DMS 273 treated with DMSO at 0.1 percent for 48 hours (cell line): ENCODE results near the gene PGAM5.
"Not testable (repeated sequence)": the region's sequence is repeated elsewhere in the genome, so short reads cannot be mapped to it uniquely, and the experiment has no call there.

Experiments
- DNase-seq: peaks from one replicate; lab custom pipeline; 2025; lab: John Stamatoyannopoulos, UW

Gene PGAM5

GRCh38 chr12:132689227-132689626, 21.4 kb upstream of the PGAM5 start:
- no peak for DNase-seq

DNA sequence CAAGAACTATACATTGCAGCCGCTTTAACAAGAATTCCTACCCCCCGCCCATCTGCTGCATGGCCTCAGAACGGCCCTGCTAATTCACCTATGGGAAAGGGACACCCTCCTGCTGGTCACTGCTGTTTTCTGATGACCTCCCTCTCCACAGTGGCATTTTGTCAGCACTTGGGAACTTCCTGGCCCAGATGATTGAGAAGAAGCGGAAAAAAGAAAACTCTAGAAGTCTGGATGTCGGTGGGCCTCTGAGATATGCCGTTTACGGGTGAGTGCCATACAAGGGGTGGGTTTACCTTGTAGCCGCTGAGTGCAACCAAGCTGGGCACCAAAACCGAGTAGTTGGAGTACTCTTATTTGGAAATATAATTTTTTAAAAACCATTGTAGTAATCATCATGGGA, 20.5 kb upstream of the PGAM5 start:
- no peak for DNase-seq

DNA sequence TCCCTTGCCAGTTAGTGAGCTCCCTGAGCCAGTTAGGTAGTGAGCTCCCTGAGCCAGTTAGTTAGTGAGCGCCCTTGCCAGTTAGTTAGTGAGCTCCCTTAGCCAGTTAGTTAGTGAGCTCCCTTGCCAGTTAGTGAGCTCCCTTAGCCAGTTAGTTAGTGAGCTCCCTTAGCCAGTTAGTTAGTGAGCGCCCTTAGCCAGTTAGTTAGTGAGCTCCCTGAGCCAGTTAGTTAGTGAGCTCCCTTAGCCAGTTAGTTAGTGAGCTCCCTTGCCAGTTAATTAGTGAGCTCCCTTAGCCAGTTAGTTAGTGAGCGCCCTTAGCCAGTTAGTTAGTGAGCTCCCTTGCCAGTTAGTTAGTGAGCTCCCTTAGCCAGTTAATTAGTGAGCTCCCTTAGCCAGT, 18.6 kb upstream of the PGAM5 start:
- not testable (repeated sequence) for DNase-seq

- not testable (repeated sequence) for DNase-seq
Measured at GRCh38 chr12:132694888-132695287, 15.8 kb upstream of the PGAM5 start.

DNA sequence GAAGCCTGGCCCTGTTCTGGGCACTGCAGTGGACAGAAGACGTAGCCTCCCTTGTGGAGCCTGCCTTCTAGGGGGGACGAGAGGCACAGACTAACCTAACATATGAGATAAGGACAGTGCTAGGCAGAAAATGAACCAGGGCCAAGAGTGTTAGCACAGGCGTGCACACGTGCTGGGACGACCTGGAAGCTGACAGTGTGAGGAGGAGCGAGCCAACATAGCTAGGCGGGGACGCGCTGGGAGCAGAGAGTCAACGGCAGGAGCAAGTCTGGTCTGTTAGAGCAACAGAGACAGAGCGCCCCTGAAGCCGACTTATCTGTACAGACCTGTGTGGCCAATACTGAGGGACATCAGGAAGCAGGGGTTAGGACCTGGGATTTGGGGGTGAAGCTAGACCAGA, 15.2 kb upstream of the PGAM5 start:
- DNase-seq = no peak

DNA sequence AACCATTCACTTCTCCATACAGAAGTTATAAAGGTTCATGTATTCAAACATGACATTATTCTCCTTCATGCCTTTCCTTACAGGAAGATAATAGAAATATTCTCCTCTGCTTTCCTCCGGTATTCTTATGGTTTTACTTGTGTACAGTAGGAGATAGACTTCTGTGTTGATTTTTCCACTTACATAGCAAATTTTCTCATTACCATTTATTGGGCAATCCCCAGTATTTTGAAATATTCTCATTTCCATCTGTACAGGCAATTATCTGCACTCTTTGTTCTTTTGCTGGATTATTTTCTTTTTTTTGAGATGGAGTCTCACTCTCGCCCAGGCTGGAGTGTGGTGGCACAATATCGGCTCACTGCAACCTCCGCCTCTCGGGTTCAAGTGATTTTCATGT, 12.3 kb upstream of the PGAM5 start:
- no peak for DNase-seq

- no peak for DNase-seq
Measured at GRCh38 chr12:132700212-132700822, 10.3 kb upstream of the PGAM5 start.

DNA sequence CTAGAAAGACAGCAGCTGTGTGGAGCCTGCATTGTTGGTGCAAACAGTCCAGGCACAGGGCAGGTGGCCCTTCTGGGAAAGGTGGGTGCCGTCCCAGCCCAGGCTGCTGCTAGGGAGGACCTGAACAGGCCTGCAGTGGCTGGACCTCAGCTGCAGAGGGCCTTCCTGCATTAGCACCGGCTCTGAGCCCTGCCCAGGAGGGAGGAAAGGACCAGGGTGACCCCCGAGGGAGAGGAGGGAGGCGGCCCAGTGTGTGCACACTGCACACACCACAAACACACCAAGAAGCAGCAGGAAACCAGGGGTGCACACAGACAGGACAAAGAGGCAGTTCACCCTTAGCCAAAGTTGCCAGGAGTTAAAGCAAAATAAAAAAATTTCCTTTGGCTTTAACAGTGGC, 8.0 kb upstream of the PGAM5 start:
- DNase-seq = no peak

GRCh38 chr12:132703641-132704040, 7.0 kb upstream of the PGAM5 start:
- DNase-seq = no peak

DNA sequence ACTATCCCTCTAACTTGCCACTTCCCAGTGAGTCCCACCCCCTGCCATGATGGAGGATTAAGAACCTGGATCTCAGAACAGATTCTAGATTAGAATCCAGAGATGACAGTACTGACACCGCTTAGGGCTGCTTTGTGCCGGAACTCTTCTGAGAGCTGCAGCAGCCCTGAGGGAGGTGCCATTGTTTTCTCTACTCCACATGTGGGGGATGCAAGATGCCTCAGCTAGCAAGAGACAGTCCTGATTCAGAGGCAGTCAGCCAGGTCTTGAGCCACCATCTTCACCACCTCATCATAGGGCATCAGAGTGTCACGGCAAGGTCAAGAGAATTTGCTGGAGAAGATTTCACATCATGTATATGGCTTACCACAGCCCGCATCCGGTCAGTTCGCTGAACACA, 3.4 kb upstream of the PGAM5 start:
- no peak for DNase-seq

GRCh38 chr12:132708150-132708549, 2.5 kb upstream of the PGAM5 start:
- no peak for DNase-seq

GRCh38 chr12:132710043-132710404, 618 bp upstream of the PGAM5 start:
- DNase-seq = no peak

DNA sequence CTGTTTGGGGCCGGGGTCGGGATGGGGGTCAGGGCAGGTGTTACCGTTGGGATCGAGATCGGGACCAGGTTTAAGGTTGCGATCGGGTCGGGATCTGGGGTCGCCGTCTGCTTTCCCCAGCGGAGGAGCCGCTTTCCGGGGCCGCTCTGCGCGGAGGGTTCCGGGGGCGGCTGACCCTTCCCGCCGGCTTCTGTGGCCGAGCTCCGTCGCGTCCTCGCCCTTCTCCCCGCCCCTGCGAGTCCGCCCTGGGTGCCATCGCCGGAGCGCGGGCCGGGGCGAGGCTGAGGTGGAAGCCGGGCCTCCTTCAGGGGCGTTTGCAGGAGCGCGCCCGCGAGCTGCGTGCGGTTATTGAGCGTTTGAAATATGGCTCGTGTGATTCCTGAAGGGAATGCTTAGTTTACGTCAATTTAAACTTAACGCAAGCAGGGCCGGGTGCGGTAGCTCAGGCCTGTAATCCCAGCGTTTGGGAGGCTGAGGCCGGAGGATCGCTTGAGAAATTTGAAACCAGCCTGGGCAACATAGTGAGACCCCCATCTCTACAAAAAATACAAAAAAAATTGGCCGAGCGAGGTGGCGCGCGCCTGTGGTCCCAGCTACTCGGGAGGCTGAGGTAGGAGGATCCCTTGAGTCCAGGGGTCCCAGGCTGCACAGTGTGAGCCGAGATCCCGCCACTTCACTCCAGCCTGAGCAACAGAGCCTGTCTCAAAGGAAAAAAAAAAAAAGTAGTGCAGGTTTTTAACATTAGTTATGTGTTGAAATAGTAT, 620 bp downstream of the PGAM5 start:
- DNase-seq = no peak

DNA sequence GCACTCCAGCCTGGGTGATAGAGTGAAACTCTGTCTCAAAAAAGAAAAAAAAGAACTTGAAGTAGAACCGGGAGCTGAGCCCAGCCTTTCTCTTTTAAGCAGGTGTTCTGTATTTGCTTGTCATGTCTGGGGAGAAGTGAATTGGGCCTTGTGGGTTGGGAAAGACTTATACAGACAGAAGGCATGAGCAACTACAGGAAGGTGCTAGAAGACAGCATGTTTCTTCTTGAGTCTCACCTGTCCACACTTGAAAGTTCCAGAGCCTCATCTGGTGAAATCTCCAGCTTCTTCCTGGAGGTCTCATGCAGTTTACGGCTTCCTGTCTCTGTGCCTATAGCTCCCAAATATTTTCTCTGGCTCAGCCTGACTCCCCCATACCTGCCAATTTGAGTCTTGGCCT, 2.5 kb downstream of the PGAM5 start:
- DNase-seq = no peak

DNA sequence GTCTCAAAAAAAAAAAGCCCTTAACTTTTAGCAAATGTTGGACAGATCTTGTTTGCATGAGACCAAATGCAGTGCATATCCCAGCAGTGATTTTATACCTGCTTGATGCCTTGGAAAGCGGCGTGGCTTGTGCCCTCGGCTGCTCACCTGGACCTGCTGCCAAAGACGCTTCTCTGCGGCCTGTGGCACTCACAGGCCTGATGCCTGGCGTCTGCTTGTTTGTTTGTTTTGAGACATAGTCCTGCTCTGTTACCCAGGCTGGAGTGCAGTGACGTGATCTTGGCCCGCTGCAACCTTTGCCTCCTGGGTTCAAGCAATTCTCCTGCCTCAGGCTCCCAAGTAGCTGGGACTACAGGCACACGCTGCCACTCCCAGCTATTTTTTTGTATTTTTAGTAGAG, 5.2 kb downstream of the PGAM5 start:
- DNase-seq = no peak

DNA sequence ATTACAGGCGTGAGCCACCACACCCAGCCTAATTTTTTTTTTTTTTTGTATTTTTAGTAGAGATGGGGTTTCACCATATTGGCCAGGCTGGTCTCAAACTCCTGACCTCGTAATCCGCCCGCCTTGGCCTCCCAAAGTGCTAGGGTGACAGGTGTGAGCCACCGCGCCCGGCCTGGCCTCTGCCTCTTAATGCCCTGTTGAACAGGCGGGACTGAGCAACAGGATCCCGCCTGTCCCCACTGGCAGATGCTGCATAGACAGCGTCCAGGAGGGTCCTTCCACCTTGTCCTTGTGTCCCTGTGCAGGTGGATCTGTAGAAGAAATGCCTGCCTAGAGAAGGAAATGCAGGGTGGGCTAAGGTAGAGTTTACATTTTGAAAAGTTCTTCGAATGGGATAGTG, 5.7 kb downstream of the PGAM5 start:
- no peak for DNase-seq

DNA sequence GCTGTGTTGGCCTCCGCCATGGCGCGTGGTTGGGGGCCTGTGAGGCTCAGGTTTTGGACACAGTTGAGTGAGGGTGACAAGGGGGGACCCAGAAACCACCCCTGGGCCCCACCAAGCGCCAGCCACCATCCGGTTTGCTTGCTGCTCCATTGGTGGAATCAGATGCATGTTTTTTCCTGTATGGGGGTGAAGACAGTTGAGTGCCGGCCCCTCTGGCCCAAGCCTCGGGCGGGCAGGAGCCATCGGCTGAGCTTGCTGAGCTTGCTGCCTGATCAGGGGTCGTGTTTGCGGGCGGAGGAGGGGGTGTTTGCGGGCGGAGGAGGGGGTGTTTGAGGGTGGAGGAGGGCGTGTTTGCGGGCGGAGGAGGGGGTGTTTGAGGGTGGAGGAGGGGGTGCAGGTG, 6.4 kb downstream of the PGAM5 start:
- no peak for DNase-seq

DNA sequence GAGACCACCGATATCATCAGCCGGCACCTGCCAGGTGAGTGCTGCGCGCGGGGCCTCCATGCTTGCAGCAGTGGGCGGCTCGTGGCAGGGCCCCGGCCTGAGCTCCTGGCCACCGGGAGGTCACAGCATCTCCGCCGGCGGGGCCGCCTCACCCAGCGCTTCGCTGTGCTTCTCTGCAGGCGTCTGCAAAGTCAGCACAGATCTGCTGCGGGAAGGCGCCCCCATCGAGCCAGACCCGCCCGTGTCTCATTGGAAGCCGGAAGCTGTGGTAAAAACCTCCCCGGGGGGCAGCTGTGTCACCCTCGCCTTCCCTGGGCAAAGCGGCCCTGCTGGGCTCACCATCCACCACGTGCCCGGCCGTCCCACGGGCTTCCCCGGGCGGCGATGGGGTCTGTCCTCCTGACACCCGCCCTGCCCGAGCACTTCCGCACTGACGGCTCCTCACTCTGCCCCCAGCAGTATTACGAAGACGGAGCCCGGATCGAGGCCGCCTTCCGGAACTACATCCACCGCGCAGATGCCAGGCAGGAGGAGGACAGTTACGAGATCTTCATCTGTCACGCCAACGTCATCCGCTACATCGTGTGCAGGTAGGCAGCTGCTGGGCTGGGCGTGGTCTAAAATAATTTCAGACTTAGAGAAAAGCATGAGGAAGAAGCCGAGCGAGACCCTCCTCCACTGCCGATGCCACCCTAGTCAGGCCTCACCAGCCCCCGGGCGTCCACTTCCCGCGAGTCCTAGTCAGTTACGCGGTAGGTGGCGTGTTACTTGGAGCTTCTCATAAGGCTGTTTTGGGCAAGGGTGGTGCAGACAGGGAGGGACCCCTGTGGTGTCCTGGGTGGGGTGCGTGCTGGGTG, 7.1 kb downstream of the PGAM5 start:
- DNase-seq = no peak

DNA sequence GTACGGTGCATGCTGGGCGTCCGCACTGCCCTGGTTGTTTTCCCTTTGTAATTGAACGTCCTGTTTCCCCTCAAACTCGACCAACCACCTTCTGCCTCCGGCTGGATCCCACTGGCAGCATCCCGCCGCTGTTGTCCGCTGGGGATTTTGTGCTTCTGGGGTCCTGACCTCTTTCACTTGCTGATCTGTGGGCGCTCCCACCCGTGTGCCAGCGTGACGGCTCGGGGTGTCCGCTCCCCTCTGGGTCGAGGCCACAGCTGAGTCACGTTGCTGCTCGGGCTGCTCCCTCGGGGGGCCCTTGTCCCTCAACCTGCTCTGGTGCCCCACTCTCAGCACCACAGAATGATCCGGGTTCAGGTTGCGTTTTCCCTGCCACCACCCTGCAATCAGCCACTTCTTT, 8.0 kb downstream of the PGAM5 start:
- DNase-seq = no peak

GRCh38 chr12:132719141-132719953, 8.7 kb downstream of the PGAM5 start:
- no peak for DNase-seq

DNA sequence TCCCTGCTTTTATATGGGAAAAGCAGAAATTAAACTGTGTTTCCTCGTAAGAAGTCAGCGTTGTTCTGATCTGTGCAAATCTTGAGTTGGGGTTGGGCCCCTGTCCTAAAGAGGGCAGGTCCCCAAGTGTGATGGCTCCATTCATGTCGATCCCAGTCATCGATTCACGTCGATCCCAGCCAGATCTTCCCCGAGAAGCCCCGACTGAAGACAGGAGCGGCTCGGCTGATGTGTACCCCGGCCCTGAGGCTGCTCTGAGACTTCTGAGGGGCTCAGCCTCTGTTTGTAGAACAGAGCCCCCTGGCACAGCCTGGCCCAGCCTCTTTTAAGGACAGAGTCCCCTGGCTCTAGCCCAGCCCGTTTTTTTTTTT, 9.3 kb downstream of the PGAM5 start:
- DNase-seq = no peak

GRCh38 chr12:132720606-132721345, 10.1 kb downstream of the PGAM5 start:
- DNase-seq = no peak
